Adrenal gland (tissue), 12 donors: Measurements from ENCODE around the gene LAMA2. TPM values are rescaled to one million over a fixed set of nuclear protein-coding genes. Genes with fewer than 3 reads are reported as not detected.

Experiments
- DNase-seq, 7 donors: peaks; one replicate each; pipeline ENCODE4 v3.0.0-alpha.2; 2019 to 2020
- H3K27ac ChIP-seq, 5 donors: fragments of 200-600 bp; sonication (generic) in 4 of 5; 1 replicate in 3 of 5; 2 replicates in 2 of 5; pipeline versions ENCODE4 v1.5.1 to v1.8.0; 2016 to 2020; ENCODE audit warnings: mild to moderate bottlenecking in 1 of 5
- H3K27me3 ChIP-seq: fragments of 200-600 bp; 2 replicates; pipeline ENCODE4 v1.8.0; 2021
- H3K36me3 ChIP-seq, 2 donors: fragments of 200-600 bp; replicated peaks in 1 of 2; 1 replicate in 1 of 2; 2 replicates in 1 of 2; pipeline versions ENCODE4 v1.5.1 to v1.8.0; 2018 to 2022
- H3K4me1 ChIP-seq, 2 donors: fragments of 200-600 bp; replicated peaks in 1 of 2; 1 replicate in 1 of 2; 2 replicates in 1 of 2; pipeline versions ENCODE4 v1.5.1 to v1.8.0; 2018 to 2021
- H3K4me3 ChIP-seq, 4 donors: fragments of 200-600 bp; sonication (generic) in 3 of 4; one replicate each; pipeline ENCODE4 v1.5.1; 2016 to 2018
- H3K9me3 ChIP-seq, 3 donors: fragments of 200-600 bp; sonication (generic) in 1 of 3; replicated peaks in 1 of 3; 1 replicate in 2 of 3; 2 replicates in 1 of 3; pipeline versions ENCODE4 v1.5.1 to v1.8.0; 2016 to 2021
- CTCF ChIP-seq, 6 experiments: fragments of 450-650 bp in 4 of 6; fragments of 200-600 bp in 2 of 6; sonication (generic) in 1 of 6; IDR thresholded peaks; 1 replicate in 5 of 6; 2 replicates in 1 of 6; pipeline versions ENCODE4 v1.5.1 to v1.8.0; 2016 to 2021; ENCODE audit warnings: antibody characterized with exemption in 6 of 6, mild to moderate bottlenecking in 2 of 6, moderate library complexity in 1 of 6
- POLR2A ChIP-seq, 2 donors: fragments of 450-650 bp; IDR thresholded peaks; one replicate each; pipeline ENCODE4 v1.6.1; 2017; ENCODE audit warnings: antibody characterized with exemption in 2 of 2, mild to moderate bottlenecking in 2 of 2, moderate library complexity in 1 of 2
- WGBS, 4 donors: extraction: QIAGEN DNeasy Blood & Tissue Kit in 2 of 4; methylation state at CpG; one replicate each; pipeline versions ENCODE4 v1.1.5 to v1.1.7; 2013 to 2017; 5-methylcytosine and 5-hydroxymethylcytosine counted together
- intact Hi-C, 2 donors: fragments of 100-400 bp; cut with DNase I; formaldehyde crosslinking; loops; one replicate each; pipeline versions ENCODE4 v1.14.1 to v1.15.0; 2022 to 2023
- polyA plus RNA-seq, 3 donors: library from polyadenylated mRNA; stranded (reverse); fragments of 200-250 nt in 2 of 3; fragments of 350-450 nt in 1 of 3; fragmentation: Illumina TruSeq in 1 of 3; extraction: RNeasy Lipid Tissue Mini Kit (QIAGEN cat#74804) in 1 of 3; gene quantifications; one replicate each; pipeline ENCODE4 v1.2.3, GENCODE V29; 2013 to 2014
- total RNA-seq, 9 donors: library from RNA; depleted of rRNA in 4 of 9; stranded (reverse); fragments of >200 nt in 4 of 9; fragments of 120-200 nt in 1 of 9; fragmentation: NEBNext Ultra II Directional in 1 of 9; extraction: Animal tissue kit (Norgen Biotek cat#: 25700) in 1 of 9; gene quantifications; one replicate each; pipeline versions ENCODE4 v1.1.0 to v1.2.4, GENCODE V29; 2013 to 2023
- donor health status: healthy with polysubstance abuse.
- donor health status: Bipolar disorder and iron deficiency.
- donor health status: DM: yes; HTN: yes; CAD: no.
- donor health status: DM: no; HTN: no; CAD: no.
- donor health status: DM: no; HTN: no; CAD: no.
- donor health status: DM: yes; HTN: yes; CAD: no.

Gene LAMA2
- total and polyA plus RNA-seq, 12 donors = 5.8 to 105 (median 38.9) TPM

GRCh38 chr6:128997880-128998279 is 114.9 kb downstream of the LAMA2 start:
- Histone ChIP-seq H3K36me3 (no peaks in the 10 kb centered on the region), H3K4me3 (no peak overlapping the region), H3K27ac (no peak overlapping the region), H3K4me1 (no peaks in the 10 kb centered on the region), H3K9me3 (no peaks in the 10 kb centered on the region), H3K27me3 (no peaks in the 10 kb centered on the region)
- intact Hi-C loops = no loop called here
- 66 to 92% (median 87%) methylated on average over 5 of the region's 5 CpGs for WGBS, 4 donors
- TF ChIP-seq CTCF (IDR thresholded peaks at IDR 0.05) = no peak
- TF ChIP-seq POLR2A (IDR thresholded peaks at IDR 0.05) = no peak
- no peak for DNase-seq

GRCh38 chr6:129006724-129007514 is 124.0 kb downstream of the LAMA2 start:
- Histone ChIP-seq H3K4me3 (no peak overlapping the region), H3K27ac (no peak overlapping the region), H3K36me3 (no peaks in the 10 kb centered on the region), H3K9me3 (no peaks in the 10 kb centered on the region), H3K4me1 (no peaks in the 10 kb centered on the region), H3K27me3 (no peaks in the 10 kb centered on the region)
- intact Hi-C loops = no loop called here
- DNase-seq = no peak
- no peak for TF ChIP-seq POLR2A (IDR thresholded peaks at IDR 0.05)
- TF ChIP-seq CTCF (IDR thresholded peaks at IDR 0.05) = no peak
- 40 to 54% (median 45%) methylated on average over 4 of the region's 4 CpGs for WGBS, 4 donors

- TF ChIP-seq POLR2A (IDR thresholded peaks at IDR 0.05) (no peak), CTCF (IDR thresholded peaks at IDR 0.05) (no peak)
- no peaks in the 10 kb centered on the region for H3K27me3 ChIP-seq
- H3K36me3 ChIP-seq = no peaks in the 10 kb centered on the region
- no peak overlapping the region for H3K4me3 ChIP-seq
- H3K9me3 ChIP-seq = no peaks in the 10 kb centered on the region
- no peaks in the 10 kb centered on the region for H3K4me1 ChIP-seq
- WGBS, 4 donors = 71 to 80% (median 72%) methylated on average over 4 of the region's 4 CpGs
- H3K27ac ChIP-seq = no peak overlapping the region
- no peak for DNase-seq
- intact Hi-C loops = no loop called here
These were observed 124.9 kb downstream of the LAMA2 start for GRCh38 chr6:129007701-129008373.

- no peak overlapping the region for H3K27ac ChIP-seq
- intact Hi-C loops = no loop called here
- no peaks in the 10 kb centered on the region for H3K36me3 ChIP-seq
- no peak overlapping the region for H3K4me3 ChIP-seq
- H3K4me1 ChIP-seq = no peaks in the 10 kb centered on the region
- H3K9me3 ChIP-seq = no peaks in the 10 kb centered on the region
- no peaks in the 10 kb centered on the region for H3K27me3 ChIP-seq
- DNase-seq = no peak
- no peak for TF ChIP-seq CTCF (IDR thresholded peaks at IDR 0.05)
- TF ChIP-seq POLR2A (IDR thresholded peaks at IDR 0.05) = no peak
- 44 to 63% (median 54%) methylated on average over 2 of the region's 2 CpGs for WGBS, 4 donors
These were observed 125.7 kb downstream of the LAMA2 start for GRCh38 chr6:129008591-129008990.
